HG02610 (cell line): ENCODE results near the gene MED31.
A peak's percentile ranks its signal among the peaks of the same experiment; 100 is the strongest.
"Not testable (repeated sequence)": the region's sequence is repeated elsewhere in the genome, so short reads cannot be mapped to it uniquely, and the experiment has no call there.

Source experiments
- ATAC-seq: cut with Tn5 transposase; IDR thresholded peaks from one replicate; pipeline ENCODE4 v1.9.1; 2021; ENCODE audit warnings: mild to moderate bottlenecking, moderate library complexity; ENCODE audit not compliant: unreplicated experiment

Gene MED31

DNA sequence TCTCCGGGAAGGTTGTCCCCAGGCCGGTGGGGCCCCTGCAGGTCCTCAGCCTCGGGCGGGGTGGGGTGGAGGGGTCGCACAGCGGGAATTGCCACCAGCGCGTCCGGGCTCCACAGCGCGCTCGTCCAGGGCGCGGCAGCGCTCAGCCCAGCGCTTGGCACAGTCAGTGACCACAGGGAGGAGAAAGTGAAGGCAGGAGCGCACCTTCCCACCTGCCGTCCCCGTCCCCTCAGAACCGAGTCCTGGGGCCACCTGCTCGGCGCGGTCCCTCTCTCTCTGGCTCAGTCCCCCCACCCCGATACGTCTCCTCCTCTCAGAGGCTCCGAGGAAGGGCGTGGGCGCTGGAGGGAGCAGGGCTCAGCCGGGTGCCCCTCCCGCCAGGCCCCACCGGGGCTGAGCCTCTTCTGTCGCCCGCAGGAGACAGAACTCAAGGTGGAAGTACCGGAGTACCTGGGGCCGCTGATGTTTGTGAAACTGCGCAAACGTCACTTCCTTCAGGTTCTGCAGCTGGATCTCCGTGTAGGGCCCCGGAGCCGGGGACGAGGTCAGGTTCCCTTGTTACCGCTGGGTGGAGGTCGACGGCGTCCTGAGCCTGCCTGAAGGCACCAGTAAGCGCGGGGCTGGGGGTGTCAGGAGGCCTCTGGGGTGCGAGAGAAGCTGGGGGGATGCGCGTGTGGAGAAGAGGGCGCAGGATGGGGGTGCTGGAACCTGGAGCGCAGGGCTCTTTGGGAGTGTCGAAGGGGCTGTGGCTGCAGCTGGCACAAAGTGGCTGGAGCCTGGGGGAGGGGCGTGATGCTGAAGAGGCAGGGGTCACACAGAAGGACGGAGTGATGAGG lies 5.6 kb upstream of the MED31 start:
- ATAC-seq = not testable (repeated sequence)

DNA sequence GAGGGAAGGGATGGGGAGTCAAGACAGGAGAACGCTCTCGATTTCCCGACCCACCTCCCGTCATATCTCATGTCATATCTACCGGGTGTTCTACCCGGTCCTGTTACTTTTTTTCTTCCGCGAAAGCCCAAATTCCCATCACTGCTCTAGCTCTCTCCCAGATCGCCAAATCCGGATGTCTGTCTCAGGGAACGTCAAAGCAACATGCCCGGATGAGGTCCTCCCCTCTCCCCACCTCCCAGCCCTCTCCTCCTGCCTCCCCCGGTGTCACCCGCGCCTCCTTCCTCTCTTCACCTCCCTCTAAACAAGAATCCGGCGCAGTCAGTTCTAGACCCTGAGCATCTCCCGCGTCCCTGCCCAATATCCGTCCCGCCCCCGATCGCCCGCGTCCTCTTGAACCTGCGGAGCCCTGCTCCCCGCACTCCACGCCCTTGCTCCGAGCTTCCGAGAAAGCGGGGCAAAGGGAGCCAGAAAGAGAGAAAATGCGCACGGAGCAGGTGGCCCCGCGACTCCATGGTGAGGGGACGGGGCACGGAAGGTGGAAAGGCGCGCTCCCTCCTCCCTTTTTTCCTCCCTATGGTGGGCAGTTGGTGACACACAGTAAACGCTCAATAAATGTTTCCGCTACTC lies 4.4 kb upstream of the MED31 start:
- not testable (repeated sequence) for ATAC-seq

DNA sequence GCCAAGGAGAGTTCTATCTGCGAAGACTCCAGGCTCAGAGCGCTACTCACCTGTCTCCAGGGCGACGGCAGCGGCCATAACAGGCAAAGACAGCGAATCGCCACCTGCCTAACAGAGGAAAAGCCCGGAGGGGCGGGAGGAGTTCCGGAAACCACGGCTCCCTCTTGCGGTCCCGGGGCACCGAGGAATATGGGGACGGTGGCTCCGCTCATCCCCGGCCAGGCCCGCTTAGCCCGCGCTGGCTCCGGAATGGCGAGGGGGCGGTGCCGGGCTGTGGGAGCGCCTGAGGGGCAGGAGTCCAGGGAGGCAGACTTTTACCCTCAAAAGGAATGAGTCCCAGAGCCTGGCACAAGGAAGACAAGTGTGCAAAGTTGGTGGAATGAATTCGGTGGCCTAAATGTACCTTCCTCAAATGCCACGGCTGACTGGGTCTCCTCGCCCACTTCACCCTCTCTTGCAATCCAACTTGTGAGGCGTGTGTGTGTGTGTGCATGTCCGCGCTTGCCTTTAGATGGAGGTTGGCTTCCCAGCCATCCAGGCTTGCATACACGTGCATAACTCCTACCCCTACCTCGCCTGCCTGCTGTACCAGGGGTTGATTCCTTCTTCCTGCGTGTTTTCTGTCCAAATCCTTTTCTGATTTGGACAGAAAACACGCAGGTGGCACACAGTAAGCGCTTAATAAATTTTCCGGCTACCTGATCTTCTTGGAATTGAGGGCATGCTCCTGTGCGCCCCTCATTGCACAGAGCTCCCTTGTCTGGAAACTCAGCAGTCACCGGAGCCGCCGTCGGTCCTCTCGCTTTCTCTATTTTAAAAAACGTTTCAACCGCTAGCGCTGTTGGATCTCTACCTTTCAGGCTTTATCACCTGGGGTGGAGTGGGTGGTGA lies 3.7 kb upstream of the MED31 start:
- no peak for ATAC-seq

DNA sequence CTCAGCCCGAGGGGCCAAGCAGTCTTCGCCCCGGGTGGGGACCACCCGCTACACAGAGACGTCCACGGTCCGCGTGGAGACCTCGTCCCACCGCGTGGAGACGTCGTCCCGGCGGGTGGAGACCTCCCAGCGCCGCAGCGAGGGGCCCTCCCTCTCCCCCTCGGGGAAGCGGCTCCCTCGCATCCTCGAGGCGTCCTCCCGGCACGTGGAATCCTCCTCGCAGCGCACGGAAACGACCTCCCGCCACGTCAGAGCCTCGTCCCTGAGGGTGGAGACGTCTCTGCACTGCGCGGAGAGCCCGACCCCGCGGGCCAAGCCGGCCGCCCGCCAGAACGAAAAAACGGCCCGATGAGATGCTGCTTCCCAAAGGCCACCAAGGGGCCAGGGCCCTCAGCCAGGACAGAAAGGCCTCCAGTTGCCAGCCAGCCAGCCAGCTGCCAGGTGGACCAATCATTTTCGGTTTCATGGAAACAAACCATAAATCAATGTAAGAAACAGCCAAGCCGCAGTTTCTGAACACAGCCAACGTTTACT lies 581 bp upstream of the MED31 start:
- no peak for ATAC-seq

DNA sequence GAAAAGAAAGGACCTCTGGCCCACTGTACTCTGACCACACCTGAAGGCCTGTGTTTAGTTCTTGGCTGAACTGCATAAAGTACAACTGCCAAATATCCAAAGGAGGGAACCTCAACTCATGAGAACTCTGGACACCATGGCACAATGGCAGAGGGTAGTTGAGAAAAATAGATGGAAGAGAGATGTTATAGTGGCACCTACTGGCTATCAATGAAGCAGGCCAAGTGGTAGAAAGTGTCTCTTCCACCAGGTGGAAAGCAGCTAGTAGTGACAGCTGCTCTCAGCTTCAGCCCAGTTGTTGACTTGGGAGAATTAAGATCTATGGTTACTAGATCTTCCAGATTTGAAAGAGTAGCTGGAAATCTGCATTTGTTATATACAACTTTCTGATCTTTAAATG lies 3.2 kb downstream of the MED31 start:
- ATAC-seq = no peak

DNA sequence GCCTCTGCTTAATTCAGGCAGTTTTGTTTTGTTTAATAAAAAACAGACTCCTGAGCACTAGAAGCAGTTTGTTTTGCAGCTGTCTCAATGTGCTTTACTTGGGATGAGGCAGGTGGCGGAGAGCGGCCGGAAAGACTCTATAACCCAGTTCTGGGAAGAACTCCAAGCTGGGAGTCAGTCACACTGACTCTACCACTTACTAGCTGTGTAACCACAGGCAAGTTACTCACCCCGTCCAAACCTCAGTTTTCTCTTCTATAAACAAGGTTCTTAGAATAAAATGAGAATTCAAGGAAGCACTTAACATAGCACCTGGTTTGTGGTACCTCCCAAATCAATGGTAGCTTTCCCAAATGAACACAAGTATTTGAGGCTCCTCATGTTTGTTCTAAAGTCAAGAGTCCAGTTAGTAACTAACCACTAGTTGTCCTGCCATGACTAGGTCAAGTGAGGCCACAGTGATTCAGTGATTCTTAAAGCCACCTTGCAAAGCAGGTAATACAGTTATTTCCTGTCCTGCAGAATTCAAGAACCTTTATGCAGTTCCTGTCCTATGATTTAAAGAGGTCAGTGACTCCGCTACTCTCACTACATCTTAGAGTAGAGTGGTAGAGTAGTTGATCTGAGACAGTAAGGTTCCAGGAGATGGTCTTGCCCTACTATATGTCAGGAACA lies 7.8 kb downstream of the MED31 start:
- ATAC-seq = no peak

DNA sequence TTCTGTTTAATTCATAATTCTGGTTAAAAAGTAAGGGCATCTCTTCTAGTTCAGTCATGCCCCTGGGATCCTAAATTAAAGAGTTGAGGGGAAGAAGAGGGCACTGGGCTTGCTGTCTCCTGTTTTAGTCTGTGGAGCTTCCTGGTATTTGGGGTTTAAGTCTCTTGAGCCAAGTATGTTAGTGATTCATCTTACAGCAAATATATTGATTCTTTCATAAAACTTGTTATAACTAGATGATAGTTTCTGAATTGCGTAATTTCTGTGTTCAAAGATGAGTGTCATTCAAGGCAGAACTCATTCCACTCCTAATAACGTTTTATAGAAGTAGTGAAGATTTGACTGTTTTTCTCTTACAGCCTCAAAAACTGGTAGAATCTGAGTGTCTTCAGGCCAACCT lies 8.8 kb downstream of the MED31 start:
- no peak for ATAC-seq

DNA sequence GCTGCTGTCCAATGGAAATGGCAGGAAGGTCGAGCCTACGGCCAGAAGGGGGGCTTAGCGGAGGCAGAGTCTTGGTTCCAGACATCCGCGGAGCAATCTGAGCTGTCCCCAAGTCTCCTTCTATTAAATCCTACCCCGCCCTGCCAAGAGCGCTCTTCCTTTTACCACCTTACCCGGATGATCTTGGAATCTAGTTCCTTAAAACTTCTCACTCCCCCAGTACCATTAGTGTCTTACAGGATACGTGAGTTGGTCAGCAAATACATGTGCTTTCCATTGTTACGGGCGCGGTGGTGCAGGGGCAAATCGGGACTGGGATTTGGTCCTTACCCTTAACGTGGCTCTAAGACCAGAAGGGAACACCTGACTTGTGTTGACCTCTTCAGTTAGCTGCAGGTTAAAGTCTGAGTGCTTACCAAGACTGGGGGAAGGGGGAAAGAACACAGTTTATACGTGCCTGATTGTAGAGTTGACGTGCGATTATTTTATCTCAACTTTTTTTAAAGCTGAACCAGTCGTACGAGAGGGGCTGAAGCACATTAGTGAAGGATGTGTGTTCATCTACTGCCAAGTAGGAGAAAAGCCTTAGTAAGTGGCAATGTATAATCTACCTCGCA lies 10.1 kb downstream of the MED31 start:
- no peak for ATAC-seq

DNA sequence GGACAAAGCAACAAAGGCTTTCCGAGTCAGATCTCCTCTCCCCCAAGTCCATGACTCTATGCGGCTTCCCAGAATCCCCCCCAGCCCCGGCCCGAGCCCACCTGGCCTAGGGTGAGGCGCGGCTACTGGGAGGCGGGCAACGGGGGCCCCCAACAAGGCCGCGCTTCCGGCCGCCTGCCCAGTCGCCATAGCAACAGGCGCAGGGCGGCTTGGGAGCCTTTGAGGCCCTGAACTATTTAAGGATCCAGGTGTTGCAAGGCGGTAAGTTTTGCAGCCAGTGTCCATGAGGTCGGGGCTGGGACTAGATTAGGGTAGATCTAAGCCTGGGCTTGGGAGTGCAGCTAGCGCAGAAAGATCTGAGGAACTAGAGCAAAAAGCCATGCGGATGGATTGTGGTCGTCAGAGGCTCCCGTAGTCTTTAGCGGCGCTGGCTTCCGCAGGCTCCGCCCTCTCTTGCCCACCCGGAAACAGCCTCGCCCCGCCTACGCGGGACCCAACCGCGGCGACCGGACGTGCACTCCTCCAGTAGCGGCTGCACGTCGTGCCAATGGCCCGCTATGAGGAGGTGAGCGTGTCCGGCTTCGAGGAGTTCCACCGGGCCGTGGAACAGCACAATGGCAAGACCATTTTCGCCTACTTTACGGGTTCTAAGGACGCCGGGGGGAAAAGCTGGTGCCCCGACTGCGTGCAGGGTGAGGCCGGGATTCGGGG lies 10.7 kb downstream of the MED31 start, which contains the start of the genes KIAA0753 and TXNDC17:
Gene KIAA0753, minus strand, starts transcription at position 176 of the 711 bp plus-strand sequence. CDS start 5,608 bp downstream, outside the sequence.
Gene TXNDC17, plus strand, starts transcription at position 525 of the 711 bp plus-strand sequence. Its CDS starts 23 bp downstream, at position 548.
- ATAC-seq = peak; percentile 87

DNA sequence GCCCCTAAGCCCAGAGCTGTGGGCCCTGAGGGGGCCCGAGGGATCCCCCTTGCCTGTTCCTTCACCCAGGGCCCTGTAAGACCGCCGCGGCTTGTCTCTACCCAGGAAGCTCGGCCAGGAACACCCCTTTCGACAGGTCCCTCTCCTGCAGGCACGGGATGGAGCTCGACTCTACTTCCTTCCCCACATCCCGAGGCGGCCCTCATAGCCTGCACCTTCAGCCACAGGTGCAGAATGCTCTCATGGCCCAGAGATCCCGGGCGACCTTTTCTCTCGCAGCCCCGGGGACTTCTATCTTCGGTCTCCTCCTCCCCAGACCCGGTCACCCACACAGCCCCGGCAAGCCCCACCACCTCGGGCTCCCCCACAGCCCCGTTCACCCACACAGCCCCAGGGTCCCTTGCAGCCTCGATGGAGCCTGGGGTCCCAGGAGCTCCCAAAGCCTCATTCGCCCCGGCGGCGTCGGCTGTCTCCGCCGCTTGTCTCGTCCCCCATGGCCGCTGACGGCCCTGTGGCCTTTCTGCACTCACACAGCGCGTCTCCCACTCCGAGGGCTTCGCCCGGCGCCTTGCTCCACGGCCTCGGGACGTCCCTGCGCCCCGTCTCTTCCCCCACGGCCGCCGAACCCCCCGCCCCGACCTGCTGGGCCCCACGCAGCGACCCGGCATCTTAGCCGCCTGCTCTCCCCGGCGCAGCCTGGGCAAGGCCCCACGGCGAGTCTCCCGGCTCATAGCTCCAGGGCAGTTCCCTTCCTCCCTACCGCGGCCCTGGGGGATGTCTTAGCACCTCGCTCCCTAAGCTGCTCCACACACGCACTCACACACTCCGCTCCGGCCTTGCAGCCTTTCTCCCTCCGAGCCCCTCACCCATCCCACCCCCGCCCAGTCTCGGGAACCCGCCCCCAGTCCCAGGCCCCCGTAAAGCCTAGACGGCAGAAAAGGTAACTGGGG lies 11.5 kb downstream of the MED31 start:
- ATAC-seq = no peak

DNA sequence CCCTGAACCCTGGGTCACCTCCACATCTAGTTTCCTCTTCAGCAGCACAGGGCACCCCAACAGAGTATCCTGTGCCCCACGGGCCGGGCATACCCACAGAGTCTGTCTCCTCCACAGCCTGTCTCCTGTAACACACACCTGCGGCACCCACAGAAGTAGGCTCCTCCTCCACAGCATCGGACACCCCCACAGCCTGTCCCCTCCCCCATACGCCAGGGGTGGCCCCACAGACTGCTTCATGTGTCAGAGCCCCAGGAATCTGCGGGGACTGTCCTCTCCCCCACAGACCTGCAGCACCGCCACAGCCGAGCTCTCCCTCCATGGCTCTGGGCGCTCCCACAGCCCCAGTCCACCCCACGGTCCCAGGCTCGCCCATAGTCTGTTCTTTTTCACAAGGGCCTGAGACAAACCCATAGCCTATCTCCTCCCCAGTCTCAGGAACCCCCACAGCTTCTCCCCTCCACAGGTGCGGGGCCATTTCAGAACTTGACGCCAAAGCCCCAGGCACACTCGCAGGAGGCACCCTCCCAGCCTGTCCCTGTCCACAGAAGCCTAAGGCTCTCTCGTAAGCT lies 12.3 kb downstream of the MED31 start:
- ATAC-seq = no peak

DNA sequence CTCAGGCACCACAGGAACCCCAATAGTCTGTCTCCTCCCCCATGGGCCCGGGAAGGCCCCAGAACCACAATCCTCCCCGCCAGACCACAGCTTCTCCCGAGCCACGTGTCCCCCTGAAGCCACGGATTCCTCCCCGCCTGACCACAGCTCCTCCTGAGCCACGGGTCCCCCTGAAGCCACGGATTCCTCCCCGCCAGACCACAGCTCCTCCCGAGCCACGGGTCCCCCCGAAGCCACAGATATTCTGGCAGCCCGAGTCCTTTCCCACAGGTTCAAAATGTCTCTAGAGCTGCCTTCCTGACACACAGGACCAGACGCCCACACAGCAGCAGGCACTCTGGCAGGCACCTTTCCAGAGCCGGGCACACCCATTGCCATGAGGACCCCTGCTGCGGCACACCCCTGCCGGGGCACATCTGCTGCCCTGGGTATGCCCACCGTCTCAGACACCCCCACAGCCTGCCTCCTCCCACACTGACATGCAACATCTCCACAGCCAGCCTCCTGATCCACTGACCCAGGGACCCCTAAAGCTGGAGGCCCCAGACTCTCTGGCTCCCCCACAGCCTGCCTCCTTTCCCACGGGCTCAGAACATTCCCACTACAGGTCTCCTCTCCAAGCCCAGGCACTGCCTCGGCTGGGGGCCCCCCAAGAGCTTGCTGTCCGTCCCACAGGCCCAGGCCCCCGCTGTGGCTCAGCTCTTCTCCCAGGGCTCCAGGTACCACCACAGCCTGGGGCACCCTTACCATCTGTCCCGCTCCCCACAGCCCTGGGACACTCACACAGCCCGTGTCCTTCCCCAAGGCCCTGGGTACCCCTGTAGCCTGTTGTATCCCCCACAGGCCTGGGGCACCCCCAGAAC lies 13.1 kb downstream of the MED31 start:
- no peak for ATAC-seq

DNA sequence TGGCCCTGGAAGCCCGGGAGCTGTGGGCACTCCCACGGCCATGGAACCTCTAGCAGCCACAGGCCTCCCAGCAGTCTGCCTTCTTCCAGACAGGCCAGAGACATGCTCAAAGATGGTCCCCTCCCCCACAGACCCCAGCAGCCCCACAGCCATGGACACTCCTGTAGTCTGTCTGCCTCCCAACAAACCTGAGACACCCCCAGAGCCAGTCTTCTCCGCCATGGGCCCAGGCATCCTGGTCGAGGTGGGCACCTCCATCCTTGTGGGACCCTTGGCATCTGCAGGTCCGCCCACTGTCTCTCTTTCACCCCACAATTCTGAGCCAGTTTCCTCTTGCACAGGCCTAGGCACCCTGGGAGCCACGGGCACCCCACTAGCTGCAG lies 14.0 kb downstream of the MED31 start:
- ATAC-seq = no peak

DNA sequence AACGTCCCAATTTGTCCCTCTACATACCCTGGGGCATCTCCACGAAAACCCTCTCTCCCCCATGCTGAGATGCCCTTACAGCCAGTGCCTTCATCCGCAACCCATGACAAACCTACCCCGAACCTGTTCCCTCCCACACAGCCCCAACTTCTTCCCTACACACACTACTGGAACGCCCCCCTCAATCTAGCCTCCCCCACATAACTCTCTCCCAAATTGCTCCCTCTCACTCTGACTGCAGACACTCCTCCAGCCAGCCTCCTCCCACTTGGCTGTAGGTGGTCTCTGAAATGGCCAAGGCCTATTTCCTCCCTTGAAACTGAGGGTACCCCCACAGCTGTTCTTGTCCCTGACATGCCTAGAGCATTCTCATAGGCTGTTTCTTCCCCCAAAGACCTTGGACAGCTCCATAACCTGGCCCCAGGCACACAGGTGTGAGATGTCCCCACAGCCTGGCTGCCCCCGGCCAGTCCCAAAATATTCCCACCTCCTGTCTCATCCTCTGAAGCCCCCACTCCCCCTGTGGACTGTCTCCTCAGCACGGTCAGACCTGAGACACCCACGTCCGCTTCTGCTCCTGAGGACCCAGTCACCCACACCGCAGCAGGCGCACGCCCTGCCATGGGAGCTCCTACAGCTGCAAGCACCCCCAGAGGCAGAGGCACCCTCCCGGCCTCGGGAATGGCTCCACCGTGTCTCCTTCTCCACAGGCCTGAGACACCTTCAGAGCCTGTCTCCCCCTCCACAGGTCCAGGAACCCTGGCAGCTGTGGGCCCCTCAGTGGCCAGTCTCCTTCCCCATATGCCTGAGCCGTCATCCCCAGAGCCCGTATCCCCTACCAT lies 14.6 kb downstream of the MED31 start:
- ATAC-seq = no peak

DNA sequence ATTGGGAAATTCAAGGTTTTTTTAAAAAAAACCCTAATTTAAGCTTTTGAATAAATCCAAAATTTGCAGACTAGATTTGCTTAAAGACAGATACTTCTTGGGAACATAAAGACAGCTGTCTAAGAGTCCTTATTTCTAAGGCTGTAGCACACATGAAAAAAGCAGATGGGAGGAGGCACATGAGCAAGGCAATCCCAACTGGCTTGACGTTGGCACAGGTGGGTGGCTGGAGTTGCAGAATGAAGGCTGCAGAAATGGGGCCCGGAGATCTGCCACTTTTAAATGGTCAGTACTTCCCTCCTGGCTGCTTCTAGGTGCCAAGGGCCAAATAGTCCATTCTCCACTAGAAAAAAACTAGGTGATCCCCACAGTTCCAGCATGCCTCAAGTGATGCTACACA lies 15.3 kb downstream of the MED31 start:
- no peak for ATAC-seq

DNA sequence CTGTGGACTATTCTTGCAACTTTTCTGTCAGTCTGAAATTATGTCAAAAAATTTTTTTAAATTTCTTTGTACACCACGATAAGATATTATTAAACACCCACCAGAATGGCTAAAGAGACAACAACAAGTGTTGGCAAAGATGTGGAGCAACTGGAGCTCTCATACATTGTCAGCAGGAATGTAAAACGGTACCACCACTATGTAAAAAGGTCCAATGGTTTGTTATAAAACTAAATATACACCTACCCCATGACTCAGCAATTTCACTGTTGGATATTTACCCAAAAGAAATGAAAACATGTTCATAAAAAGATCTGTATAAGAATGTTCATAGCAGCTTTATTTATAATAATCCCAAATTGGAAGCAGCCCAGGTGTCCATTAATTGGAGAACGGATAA lies 18.1 kb downstream of the MED31 start:
- ATAC-seq = no peak
